CD4-positive, alpha-beta T cell treated with Interleukin-21 for 1 hour (primary cell): ENCODE measurements around the gene NEMF.
"Not testable (repeated sequence)": the region's sequence is repeated elsewhere in the genome, so short reads cannot be mapped to it uniquely, and the experiment has no call there.

Source experiments
- DNase-seq: peaks from one replicate; pipeline ENCODE4 v3.0.0-alpha.2; 2020

Gene NEMF

DNA sequence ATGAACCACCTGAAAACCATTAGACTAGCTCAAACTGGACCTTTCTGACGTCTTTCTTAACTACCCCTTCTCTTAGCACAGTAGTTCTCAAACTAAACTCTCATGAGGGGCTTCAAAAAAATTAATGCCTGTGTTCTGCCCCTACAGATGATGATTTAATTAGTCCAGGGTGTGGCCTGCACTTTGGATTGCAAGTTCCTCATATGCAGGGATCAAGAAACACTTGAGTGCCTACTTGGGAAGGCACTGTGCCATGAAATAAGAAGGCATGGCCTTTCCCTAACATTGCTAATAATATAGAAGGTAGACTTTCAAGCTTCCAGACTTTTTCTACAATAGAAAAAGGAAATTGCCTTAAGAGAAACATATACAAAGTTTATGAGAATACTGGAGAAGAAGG is 107.4 kb downstream of the NEMF start:
- DNase-seq: no peak

DNA sequence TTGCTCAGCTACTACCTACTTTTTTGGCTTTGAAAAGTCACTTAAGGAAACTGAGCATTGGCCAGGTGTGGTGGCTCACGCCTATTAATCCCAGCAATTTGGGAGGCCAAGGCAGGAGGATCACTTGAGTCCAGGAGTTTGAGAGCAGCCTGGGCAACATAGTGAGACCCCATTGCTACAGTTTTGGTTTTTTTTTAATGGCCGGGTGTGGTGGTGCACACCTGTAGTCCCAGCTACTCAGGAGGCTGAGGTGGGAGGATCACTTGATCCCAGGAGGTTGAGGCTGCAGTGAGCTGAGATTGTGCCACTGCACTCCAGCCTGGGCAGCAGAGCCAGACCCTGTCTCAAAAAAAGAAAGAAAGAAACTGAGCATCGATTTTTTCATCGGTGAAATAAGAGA is 116.9 kb downstream of the NEMF start:
- DNase-seq: not testable (repeated sequence)

DNA sequence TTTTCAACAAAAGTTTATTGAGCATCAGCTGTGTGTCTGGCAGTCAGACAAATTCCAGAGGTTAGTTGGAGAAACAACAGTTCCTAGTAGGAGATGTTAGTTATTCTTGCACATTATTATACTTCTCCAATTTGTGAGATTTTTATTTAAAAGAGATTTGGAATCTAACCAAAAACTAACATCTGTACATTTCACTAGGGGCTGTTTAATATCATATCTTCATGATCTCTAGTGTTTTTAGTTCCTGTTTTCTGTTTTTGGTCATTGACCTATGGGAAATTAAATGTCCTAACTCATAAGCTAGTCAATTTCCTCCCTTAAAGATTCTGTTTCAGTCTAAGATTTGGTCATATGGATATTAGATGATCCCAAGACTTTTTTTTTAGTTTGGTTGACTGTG is 118.8 kb downstream of the NEMF start:
- DNase-seq: no peak

DNA sequence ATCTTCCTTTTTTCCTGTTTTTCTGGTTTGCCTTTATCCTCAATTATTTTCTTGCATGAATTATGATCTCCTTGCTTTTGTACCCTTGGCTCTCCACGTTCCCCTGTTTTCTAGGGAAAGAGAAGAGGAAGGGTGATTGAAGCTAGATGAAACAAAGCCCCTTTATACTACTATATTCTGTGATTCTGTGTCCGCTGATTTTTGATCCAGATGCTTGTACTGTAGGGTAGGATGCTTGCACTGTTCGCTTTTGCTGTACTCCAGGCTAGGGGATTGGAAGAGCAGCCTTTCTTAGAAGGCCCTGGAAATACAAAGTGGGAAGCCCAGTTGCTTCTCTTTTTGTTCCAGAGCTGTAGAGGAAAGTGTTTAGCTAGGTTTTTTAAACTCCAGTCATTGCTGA is 119.7 kb downstream of the NEMF start:
- no peak for DNase-seq
